PFSK-1 (cell line): ENCODE data around the gene HK3.

ENCODE experiments used
- FOXP2 ChIP-seq: optimal IDR thresholded peaks from 2 replicates; pipeline ENCODE3; 2011; ENCODE audit warnings: borderline replicate concordance, control low read depth, inconsistent platforms; ENCODE audit not compliant: insufficient read depth; ENCODE audit errors: extremely low read length, extremely low read depth
- POLR2AphosphoS5 ChIP-seq: IDR thresholded peaks from 2 replicates; pipeline ENCODE4 v1.6.1; 2012; ENCODE audit warnings: low read depth, mild to moderate bottlenecking, control low read depth, low read length, moderate library complexity
- REST ChIP-seq, 2 experiments: IDR thresholded peaks; 2 replicates each; pipeline versions ENCODE4 v1.6.1 to v1.8.0; 2011 to 2012; ENCODE audit warnings: low read depth in 2 of 2, low read length in 2 of 2, control low read depth in 1 of 2, inconsistent platforms in 1 of 2, mild to moderate bottlenecking in 1 of 2, moderate library complexity in 1 of 2; ENCODE audit not compliant: insufficient read depth in 1 of 2
- TAF1 ChIP-seq: IDR thresholded peaks from 2 replicates; pipeline ENCODE4 v1.6.1; 2012; ENCODE audit warnings: low read length, control low read depth, borderline replicate concordance; ENCODE audit not compliant: insufficient read depth

GRCh38 chr5:176864755-176865154 is 34.4 kb downstream of the HK3 start:
- TF ChIP-seq TAF1, result no peak
- TF ChIP-seq FOXP2, result no peak
- TF ChIP-seq POLR2AphosphoS5, result no peak
- no peak for TF ChIP-seq REST (IDR thresholded peaks at IDR 0.05; ENCODE audit: insufficient read depth in 1 of 2, low read depth in 2 of 2, low read length in 2 of 2)
